Esophagus squamous epithelium (tissue), 5 donors: Measurements from ENCODE around the gene CLMP. TPM values are rescaled to one million over a fixed set of nuclear protein-coding genes. Genes with fewer than 3 reads are reported as not detected.
"Not testable (repeated sequence)": the region's sequence is repeated elsewhere in the genome, so short reads cannot be mapped to it uniquely, and the experiment has no call there.

Experiments
- DNase-seq: peaks from one replicate; lab custom pipeline; 2025; lab: John Stamatoyannopoulos, UW
- H3K27ac ChIP-seq, 4 donors: fragments of 200-600 bp; sonication (generic); one replicate each; pipeline ENCODE4 v1.5.1; 2016 to 2019; ENCODE audit warnings: mild to moderate bottlenecking in 1 of 4
- H3K27me3 ChIP-seq, 4 donors: fragments of 200-600 bp; sonication (generic); 1 replicate in 3 of 4; 2 replicates in 1 of 4; pipeline versions ENCODE4 v1.5.1 to v1.6.0; 2017 to 2021; ENCODE audit warnings: antibody characterized with exemption in 1 of 4
- H3K36me3 ChIP-seq, 3 donors: fragments of 200-600 bp; sonication (generic); one replicate each; pipeline ENCODE4 v1.5.1; 2016 to 2019
- H3K4me1 ChIP-seq, 3 donors: fragments of 200-600 bp; sonication (generic); one replicate each; pipeline ENCODE4 v1.5.1; 2017 to 2019
- H3K4me3 ChIP-seq, 4 donors: fragments of 200-600 bp; sonication (generic); 1 replicate in 3 of 4; 2 replicates in 1 of 4; pipeline ENCODE4 v1.5.1; 2016 to 2019; ENCODE audit warnings: mild to moderate bottlenecking in 2 of 4, moderate library complexity in 1 of 4
- H3K9me3 ChIP-seq, 3 donors: fragments of 200-600 bp; sonication (generic); one replicate each; pipeline ENCODE4 v1.5.1; 2016 to 2019
- POLR2A ChIP-seq, 4 donors: fragments of 450-650 bp; IDR thresholded peaks; one replicate each; pipeline ENCODE4 v1.6.1; 2017; ENCODE audit warnings: antibody characterized with exemption in 4 of 4, mild to moderate bottlenecking in 4 of 4, moderate library complexity in 3 of 4
- WGBS, 2 donors: methylation state at CpG; one replicate each; pipeline ENCODE4 v1.1.5; 2018; 5-methylcytosine and 5-hydroxymethylcytosine counted together
- intact Hi-C: fragments of 100-400 bp; cut with DNase I; formaldehyde crosslinking; loops from one replicate; pipeline ENCODE4 v1.15.0; 2022
- total RNA-seq, 4 donors: library from RNA; depleted of rRNA; stranded (reverse); fragments of >200 nt; gene quantifications; one replicate each; pipeline ENCODE4 v1.1.0, GENCODE V29; 2016
- TF ChIP-seq, protein P1 (sequence below), 6 experiments: fragments of 450-650 bp in 4 of 6; fragments of 200-600 bp in 2 of 6; sonication (generic) in 2 of 6; IDR thresholded peaks; one replicate each; pipeline ENCODE4 v1.5.1; 2016 to 2019; ENCODE audit warnings: antibody characterized with exemption in 6 of 6, mild to moderate bottlenecking in 4 of 6, moderate library complexity in 4 of 6
- donor health status: DM: yes; HTN: yes; CAD: no.

Gene CLMP
- total RNA-seq, 4 donors from 2014 or later, result 4.8 to 47.9 (median 15.2) TPM

DNA sequence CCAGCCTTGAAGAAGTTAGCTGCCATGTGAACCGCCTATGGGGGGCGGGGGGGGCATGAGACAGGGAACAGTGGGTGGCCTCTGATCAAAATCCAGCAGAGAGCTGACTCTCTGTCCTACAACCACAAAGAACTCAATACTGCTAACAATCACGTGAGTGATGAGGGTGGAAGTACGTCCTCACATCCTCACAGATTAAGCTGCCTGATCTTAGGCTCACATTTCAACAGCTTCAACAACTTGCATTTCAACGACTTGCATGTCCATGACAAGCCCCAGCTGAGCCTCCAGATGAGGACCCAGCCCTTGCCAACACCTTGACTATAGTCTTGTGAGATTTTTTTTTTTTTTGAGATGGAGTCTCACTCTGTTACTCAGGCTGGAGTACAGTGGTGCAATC is 51.6 kb downstream of the CLMP start:
- H3K36me3 ChIP-seq, result no peaks in the 10 kb centered on the region
- H3K27me3 ChIP-seq, result no peaks in the 10 kb centered on the region
- H3K4me3 ChIP-seq, result no peak overlapping the region
- peaks cover 0 to 23% (median 5%) of the 10 kb centered on the region in 3 donors for H3K4me1 ChIP-seq
- H3K9me3 ChIP-seq, result no peaks in the 10 kb centered on the region
- TF ChIP-seq POLR2A (IDR thresholded peaks at IDR 0.05), result no peak
- TF ChIP-seq, protein P1, sequence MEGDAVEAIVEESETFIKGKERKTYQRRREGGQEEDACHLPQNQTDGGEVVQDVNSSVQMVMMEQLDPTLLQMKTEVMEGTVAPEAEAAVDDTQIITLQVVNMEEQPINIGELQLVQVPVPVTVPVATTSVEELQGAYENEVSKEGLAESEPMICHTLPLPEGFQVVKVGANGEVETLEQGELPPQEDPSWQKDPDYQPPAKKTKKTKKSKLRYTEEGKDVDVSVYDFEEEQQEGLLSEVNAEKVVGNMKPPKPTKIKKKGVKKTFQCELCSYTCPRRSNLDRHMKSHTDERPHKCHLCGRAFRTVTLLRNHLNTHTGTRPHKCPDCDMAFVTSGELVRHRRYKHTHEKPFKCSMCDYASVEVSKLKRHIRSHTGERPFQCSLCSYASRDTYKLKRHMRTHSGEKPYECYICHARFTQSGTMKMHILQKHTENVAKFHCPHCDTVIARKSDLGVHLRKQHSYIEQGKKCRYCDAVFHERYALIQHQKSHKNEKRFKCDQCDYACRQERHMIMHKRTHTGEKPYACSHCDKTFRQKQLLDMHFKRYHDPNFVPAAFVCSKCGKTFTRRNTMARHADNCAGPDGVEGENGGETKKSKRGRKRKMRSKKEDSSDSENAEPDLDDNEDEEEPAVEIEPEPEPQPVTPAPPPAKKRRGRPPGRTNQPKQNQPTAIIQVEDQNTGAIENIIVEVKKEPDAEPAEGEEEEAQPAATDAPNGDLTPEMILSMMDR (IDR thresholded peaks at IDR 0.05), result no peak
- no peak overlapping the region for H3K27ac ChIP-seq
- no peak for DNase-seq
- 38 to 84% methylated on average over 3 to 5 of the region's 5 CpGs for WGBS, 2 donors
- intact Hi-C loops, result no loop called here

DNA sequence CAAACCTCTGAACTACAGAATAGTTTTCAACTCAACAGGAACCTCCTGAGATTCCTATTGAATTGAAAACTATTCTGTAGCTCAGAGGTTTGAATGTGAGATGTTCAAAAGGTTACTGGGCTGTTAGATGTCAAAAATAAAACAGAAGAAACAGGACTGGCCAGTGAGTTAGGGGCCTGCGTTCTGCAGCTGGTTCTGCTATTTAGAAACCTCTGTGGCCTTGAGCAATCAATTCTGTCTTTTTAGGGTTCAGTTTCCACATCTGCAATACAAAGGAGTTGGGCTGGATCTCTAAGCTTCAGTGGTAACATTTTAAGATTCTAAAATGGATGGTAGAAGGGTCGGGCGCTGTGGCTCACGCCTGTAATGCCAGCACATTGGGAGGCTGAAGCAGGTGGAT is 55.8 kb downstream of the CLMP start:
- intact Hi-C loops, result no loop called here
- Histone ChIP-seq H3K4me3 (no peak overlapping the region), H3K9me3 (no peaks in the 10 kb centered on the region), H3K36me3 (no peaks in the 10 kb centered on the region), H3K27me3 (no peaks in the 10 kb centered on the region), H3K27ac (no peak overlapping the region), H3K4me1 (peaks cover 0 to 19% (median 8%) of the 10 kb centered on the region in 3 donors)
- TF ChIP-seq POLR2A (IDR thresholded peaks at IDR 0.05), result no peak
- TF ChIP-seq, protein P1 (IDR thresholded peaks at IDR 0.05), result no peak
- DNase-seq, result no peak
- WGBS, 2 donors, result 82 to 92% methylated on average over 2 to 4 of the region's 4 CpGs

GRCh38 chr11:123137431-123138224 is 57.4 kb downstream of the CLMP start:
- WGBS, 2 donors, result 42 to 65% methylated on average over 10 to 13 of the region's 24 CpGs

DNA sequence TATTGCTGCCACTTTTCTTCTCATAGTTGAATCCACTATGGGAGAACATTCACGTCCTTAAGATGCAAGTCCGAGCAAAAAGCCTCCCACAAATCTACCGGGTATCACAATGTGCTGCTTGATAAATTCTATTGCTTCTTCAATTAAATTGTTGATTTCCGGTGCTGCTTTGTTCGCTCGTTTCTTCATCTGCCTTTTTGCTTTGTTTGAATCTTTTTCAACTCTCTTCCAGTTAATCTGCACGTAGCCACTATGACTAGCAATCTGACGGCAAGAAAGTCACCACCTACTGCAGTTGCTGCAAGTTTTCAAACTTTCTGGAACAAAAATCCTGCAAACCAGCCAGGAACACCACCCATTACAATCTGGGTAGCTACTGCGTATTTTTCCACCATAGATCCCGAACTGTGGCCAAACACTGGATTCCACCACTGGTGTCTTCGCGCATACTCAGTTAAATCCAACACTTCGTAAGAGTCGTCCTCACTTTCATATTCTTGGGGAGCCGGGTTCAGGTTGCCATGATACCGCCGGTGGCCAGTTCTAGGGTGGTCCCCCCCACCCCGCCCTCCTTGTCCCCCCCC is 59.1 kb downstream of the CLMP start:
- H3K27ac ChIP-seq, result no peak overlapping the region
- H3K27me3 ChIP-seq, result no peaks in the 10 kb centered on the region
- WGBS, 2 donors, result 88 to 91% methylated on average over 17 of the region's 18 CpGs
- intact Hi-C loops, result no loop called here
- no peak overlapping the region for H3K4me3 ChIP-seq
- DNase-seq, result no peak
- peaks cover 0 to 21% (median 8%) of the 10 kb centered on the region in 3 donors for H3K4me1 ChIP-seq
- H3K9me3 ChIP-seq, result no peaks in the 10 kb centered on the region
- TF ChIP-seq, protein P1 (IDR thresholded peaks at IDR 0.05), result no peak
- H3K36me3 ChIP-seq, result no peaks in the 10 kb centered on the region

More at GRCh38 chr11:123137431-123138224, 57.4 kb downstream of the CLMP start:
- H3K27ac ChIP-seq, result peak overlapping the region in 3 of 4 donors; percentile 61 to 77 (median 72)
- intact Hi-C loops, result no loop called here
- no peaks in the 10 kb centered on the region for H3K9me3 ChIP-seq
- no peaks in the 10 kb centered on the region for H3K36me3 ChIP-seq
- TF ChIP-seq, protein P1 (IDR thresholded peaks at IDR 0.05), result no peak
- no peak for TF ChIP-seq POLR2A (IDR thresholded peaks at IDR 0.05)
- no peak for DNase-seq
- H3K4me1 ChIP-seq, result peaks cover 0 to 21% (median 8%) of the 10 kb centered on the region in 3 donors
- no peaks in the 10 kb centered on the region for H3K27me3 ChIP-seq
- H3K4me3 ChIP-seq, result peak overlapping the region in 1 of 4 donors; percentile 10

GRCh38 chr11:123132881-123133280 is 62.2 kb downstream of the CLMP start:
- peak overlapping the region in 1 of 4 donors; percentile 33 for H3K27ac ChIP-seq
- H3K27me3 ChIP-seq, result no peaks in the 10 kb centered on the region
- H3K36me3 ChIP-seq, result no peaks in the 10 kb centered on the region
- no peak overlapping the region for H3K4me3 ChIP-seq
- DNase-seq, result no peak
- peaks cover 0 to 23% (median 5%) of the 10 kb centered on the region in 3 donors for H3K4me1 ChIP-seq
- TF ChIP-seq, protein P1 (IDR thresholded peaks at IDR 0.05), result no peak
- no peaks in the 10 kb centered on the region for H3K9me3 ChIP-seq
- intact Hi-C loops, result no loop called here
- whole genome bisulfite sequencing, 2 donors, result 90 to 91% methylated on average over 4 to 6 of the region's 6 CpGs

GRCh38 chr11:123132034-123132766 is 62.8 kb downstream of the CLMP start:
- WGBS, 2 donors, result 67 to 69% methylated on average over 8 of the region's 8 CpGs
- H3K9me3 ChIP-seq, H3K36me3 ChIP-seq, DNase-seq, H3K27me3 ChIP-seq, intact Hi-C loops, H3K4me3 ChIP-seq: not testable (repeated sequence)
- H3K4me1 ChIP-seq, result peaks cover 0 to 16% (median 0%) of the 10 kb centered on the region in 3 donors
- H3K27ac ChIP-seq, result peak overlapping the region in 1 of 4 donors; percentile 33
